ENCODE results near the gene PNLIPRP2.

PNLIPRP2 gene

GRCh38 chr10:116612107-116612769 is 8.5 kb upstream of the PNLIPRP2 start:
- no peak for DNase-seq (ENCODE audit: low read depth in 2 of 2)

DNA sequence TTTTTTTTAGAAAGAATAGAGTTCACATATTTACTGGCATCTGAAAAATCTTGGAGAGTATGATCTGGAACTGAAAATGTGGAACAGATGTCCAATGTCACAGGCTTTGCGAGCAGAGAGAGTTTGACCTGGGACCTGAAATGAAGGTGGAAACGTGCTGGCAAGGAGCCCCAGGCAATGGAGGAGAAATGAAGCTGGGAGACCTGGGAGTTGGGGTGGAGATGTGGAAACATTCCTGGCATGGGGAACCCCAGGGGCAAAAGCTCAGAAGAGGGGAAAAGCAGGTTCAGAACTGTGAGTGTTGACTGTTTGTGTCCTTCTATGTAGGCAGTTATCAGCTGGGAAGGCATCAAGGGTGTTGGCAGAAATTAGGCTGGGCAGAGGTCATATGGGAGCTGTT is 7.3 kb upstream of the PNLIPRP2 start:
- no peak for DNase-seq (ENCODE audit: low read depth in 2 of 2)

DNA sequence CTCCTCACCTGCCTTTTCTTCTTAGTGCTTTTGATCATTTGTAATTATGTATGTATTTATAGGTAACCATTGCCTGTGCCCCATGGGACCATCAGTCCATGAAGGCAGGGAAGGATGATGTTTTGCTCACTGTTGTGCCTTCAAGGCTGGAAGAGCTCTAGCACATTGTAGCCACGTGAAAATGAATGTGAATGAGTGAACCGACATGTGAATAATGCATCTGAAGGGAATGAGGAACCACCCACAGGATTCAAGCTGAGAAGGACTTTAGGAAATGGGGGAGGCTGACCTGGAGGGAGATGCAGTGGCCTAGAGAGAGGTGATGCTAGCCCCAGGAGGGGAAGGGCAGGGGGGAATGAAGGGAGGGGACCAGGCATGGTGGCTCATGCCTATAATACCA is 6.0 kb upstream of the PNLIPRP2 start:
- no peak for DNase-seq (ENCODE audit: low read depth in 2 of 2)

- no peak for DNase-seq (ENCODE audit: low read depth in 2 of 2)
Observed at GRCh38 chr10:116615199-116615776, 5.5 kb upstream of the PNLIPRP2 start.

- DNase-seq (ENCODE audit: low read depth in 2 of 2): no peak
Observed at GRCh38 chr10:116621476-116621875, 723 bp downstream of the PNLIPRP2 start.

DNA sequence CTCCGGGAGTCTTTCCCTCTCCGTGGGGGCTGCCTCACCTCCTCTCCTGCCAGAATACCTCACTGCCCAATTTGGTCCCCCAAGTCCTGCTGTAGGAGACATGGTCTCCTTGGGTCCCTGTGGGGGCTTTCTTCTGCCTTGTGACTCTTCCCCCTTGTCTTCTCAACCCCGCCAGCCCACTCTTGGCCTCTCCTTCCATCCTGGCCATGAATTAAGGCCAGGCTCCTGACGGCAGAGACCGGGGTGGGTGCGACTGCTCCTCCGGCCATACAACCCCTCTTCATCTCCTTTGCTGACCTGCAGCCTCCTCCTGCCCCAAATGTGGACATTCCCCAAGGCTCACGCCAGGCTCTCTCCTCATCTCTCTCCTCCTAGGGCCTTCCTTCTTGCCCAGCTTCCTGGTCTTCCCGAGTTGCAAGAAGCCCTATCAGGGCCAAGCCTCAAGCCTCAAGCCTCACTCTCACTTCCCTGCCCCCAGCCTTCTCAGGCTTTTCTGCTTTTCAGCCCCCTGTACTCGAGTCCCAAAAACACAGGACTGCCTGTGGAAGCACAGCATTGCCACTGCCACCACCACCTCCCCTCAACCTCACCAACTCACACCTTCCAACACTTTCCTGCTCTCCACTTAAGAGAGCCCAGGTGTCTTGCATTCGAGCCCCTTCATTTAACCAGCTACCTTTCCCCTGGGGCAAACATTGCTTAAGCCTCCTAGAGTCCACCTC is 1.3 kb downstream of the PNLIPRP2 start:
- no peak for DNase-seq (ENCODE audit: low read depth in 2 of 2)

GRCh38 chr10:116625845-116626244 is 5.1 kb downstream of the PNLIPRP2 start:
- DNase-seq (ENCODE audit: low read depth in 2 of 2): no peak

- DNase-seq (ENCODE audit: low read depth in 2 of 2): no peak
Observed at GRCh38 chr10:116626815-116627214, 6.1 kb downstream of the PNLIPRP2 start.

DNA sequence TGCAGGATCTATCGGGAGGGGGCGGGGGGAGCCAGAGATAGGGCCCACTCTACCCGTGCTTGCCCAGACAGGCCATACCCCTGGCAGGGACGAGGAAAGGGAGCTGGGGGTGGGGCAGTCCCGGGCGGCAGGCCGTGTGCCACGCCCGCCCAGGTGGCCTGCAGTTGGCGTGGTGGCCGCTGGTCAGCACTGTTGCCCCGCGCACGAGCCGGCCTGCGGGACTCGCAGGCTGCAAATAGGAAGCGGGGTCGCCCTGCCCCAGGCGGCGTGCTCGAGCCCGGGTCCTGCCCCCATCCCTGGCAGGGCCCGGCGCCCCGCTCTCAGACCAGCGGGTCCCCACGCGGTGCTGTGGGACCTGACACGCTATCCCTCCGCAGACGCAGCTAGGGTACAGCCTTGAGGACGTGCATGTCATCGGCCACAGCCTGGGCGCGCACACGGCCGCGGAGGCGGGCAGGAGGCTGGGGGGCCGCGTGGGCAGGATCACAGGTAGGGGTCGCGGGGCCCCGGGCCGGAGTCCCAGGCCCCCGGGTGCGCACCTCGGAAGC is 6.7 kb downstream of the PNLIPRP2 start:
- DNase-seq (ENCODE audit: low read depth in 2 of 2): no peak

GRCh38 chr10:116629340-116629739 is 8.6 kb downstream of the PNLIPRP2 start:
- no peak for DNase-seq (ENCODE audit: low read depth in 2 of 2)

GRCh38 chr10:116630020-116630419 is 9.3 kb downstream of the PNLIPRP2 start:
- no peak for DNase-seq (ENCODE audit: low read depth in 2 of 2)

- DNase-seq (ENCODE audit: low read depth in 2 of 2): no peak
Observed at GRCh38 chr10:116631871-116632295, 11.1 kb downstream of the PNLIPRP2 start.

DNA sequence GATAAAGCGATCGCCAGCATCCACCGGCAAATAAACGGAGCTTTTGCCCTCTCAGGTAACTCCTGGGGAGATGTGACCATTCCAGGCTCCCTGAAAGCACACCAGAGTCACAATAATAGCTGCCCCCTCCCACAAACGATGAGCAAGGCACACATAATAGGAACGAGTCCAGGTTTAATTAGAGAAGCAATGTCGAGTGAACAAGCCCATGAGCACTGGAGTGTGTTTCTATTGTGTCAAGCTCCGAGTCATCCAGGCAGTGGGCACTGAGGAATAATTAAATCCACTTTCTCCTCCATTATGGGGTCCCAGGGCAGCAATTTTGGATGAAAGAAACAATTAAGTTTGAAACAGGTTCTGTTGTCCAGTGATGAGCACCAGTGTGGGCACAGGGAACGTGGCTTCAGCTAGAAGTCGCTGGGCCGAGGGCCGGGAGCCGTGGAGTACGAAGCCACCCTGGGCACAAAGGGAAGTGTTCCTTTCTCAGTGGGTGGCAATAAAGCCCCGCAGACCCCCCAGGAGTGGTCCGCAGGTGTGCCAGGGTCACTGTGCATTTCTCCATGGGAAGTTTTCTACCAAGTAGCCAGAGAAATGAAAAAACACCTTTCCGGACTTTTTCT is 12.0 kb downstream of the PNLIPRP2 start:
- DNase-seq (ENCODE audit: low read depth in 2 of 2): no peak

- DNase-seq (ENCODE audit: low read depth in 2 of 2): no peak
Observed at GRCh38 chr10:116633216-116633600, 12.5 kb downstream of the PNLIPRP2 start.

DNA sequence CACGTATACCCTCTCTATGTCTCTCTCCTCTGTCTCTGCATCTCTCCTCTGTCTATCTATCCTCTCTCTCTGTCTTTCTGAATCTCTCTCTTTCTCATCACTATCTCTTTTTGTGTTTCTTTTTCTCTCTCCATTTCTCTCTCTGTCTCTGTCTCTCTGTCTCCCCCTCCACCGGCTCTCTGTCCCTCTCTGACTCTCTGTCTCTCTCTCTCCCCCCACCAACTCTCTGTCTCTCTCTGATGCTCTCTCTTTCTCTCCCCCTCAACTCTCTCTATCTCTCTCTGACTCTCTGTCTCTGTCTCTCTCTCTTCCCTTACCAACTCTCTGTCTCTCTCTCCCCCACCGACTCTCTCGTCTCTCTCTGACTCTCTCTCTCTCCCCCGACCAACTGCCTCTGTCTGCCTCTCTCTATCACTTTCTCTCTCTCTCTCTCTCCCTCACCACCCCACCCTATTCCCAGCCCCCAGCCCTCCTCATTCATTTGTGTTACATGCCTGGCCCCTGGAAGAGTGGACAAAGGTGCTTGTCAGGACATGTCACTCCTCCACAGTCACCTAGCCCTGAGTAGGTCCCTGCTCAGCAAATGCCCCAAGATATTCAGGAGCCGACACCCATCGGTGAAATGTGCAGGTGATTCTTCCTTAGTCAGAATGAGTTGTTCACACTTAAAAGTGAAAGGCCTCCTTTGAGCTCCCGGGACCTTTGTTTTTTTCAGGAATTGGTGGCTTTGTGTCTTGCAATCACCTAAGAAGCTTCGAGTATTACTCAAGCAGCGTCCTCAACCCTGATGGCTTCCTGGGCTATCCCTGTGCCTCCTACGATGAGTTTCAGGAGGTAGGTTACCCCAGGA is 13.6 kb downstream of the PNLIPRP2 start:
- no peak for DNase-seq (ENCODE audit: low read depth in 2 of 2)

DNA sequence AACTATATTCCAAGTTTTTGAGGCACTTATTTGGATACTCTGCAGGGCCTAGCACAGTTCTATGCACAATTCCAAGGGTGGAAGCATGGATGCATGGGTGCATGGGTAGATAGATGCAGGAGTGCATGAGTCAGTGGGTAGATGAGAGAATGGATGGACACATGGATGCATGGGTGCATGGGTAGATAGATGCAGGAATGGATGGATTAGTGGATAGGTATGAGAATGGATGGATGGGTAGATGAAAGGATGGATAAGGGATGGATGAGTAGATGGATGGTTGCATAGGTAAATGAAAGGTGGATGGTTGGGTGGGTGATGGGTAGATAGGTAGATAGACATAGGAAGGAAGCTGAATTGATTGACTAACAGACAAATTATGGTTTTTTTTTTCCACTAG is 15.6 kb downstream of the PNLIPRP2 start:
- DNase-seq (ENCODE audit: low read depth in 2 of 2): no peak

- no peak for DNase-seq (ENCODE audit: low read depth in 2 of 2)
Observed at GRCh38 chr10:116636976-116637375, 16.2 kb downstream of the PNLIPRP2 start.

DNA sequence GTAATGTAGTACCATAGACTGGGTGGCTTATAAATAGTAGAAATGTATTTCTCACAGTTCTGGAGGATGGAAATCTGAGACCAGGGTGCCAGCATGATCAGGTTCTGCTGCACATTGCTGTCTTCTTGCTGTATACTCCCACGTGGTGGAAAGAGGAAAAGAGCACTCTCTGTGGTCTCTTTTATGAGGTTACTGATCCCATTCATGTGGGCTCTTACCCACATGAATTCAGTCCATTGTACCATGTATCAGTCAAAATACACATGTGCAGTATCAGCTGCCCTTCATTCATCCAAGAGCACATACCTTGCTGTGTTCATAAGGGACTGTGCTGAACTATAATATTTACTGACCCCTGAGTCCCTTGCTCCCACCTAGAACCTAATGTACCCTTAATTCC is 17.1 kb downstream of the PNLIPRP2 start:
- DNase-seq (ENCODE audit: low read depth in 2 of 2): no peak

DNA sequence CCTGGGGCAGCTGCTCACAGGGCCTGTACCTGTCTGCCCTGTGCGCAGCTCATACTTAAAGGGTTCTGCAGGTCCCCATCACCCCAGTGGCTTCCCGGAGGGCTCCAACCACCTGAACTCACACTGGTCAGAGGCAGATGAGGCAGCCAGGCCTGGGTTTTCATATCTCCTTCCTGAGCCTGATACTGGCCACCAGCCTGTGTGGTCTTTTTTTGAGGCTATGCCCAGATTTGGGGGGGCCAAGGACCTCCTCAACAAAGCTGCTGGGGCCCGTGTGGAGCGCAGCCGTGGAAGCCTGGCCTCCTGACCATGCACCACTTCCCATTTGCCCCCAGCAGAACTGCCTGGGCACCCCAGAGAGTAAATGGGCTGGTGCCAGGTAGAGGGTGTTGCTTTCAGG is 25.7 kb downstream of the PNLIPRP2 start:
- DNase-seq (ENCODE audit: low read depth in 2 of 2): no peak

DNA sequence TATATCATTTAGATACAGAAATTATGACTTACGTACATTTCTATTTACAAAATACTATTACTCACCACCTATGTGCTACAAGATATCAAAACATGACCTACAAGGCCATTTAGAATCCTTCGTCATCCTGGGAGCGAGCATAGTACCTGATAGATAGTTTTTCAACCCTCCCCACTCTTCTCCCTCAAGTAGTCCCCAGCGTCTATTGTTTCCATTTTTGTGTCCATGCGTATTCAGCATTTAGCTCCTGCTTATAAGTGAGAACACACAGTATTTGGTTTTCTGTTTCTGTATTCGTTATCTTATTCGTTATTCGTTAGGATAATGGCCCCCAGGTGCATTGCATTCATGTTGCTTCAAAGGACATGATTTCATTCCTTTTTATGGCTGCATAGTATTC is 28.1 kb downstream of the PNLIPRP2 start:
- DNase-seq (ENCODE audit: low read depth in 2 of 2): no peak

GRCh38 chr10:116653885-116654284 is 33.1 kb downstream of the PNLIPRP2 start:
- DNase-seq (ENCODE audit: low read depth in 2 of 2): no peak

DNA sequence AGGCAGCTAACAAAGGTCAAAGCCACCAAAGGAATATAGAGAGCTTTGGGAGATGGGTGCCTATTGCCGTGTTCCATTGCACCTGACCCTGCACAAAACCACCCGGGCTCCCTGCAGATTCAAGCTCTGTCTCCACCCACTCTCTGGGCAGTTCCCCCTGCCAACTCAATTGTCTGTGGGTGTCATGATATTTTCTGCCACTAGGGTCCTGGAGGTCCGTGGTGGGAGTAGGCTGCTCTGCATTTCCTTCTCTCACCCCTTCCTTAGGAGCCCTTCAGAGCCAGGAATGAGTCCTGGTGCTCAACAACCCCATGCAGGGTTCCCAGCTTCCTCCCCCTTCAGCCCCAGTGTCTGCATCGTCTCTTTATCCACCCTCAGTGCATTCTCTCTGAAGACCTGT is 34.1 kb downstream of the PNLIPRP2 start:
- DNase-seq (ENCODE audit: low read depth in 2 of 2): no peak
